Measurements from ENCODE around the gene ADAM11. TPM values are rescaled to one million over a fixed set of nuclear protein-coding genes. Genes with fewer than 3 reads are reported as not detected.

Gene ADAM11
- total and polyA plus RNA-seq, 2 of the 13 experiments (the other 11 are each of a cell fraction or from before 2014, with no cell fraction given), result 0.38 to 0.91 TPM

DNA sequence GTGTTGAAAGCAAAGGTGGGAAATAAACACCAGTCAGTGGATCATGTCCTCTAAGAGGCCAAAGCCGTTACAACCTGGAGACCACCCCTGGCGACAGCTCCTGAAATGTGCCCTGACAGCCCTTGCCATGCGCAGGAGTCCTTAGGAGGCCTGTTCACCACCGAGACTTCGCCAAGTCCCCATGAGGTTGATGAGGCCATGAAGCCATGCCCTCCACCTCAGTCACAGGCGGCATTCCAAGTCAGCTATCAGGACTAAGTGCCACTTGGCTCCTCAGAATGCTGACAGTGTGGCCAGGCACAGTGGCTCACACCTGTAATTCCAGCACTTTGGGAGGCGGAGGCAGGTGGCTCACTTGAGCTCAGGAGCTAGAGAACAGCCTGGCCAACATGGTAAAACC is 27.1 kb downstream of the ADAM11 start (continued):
- TF ChIP-seq, protein P1, sequence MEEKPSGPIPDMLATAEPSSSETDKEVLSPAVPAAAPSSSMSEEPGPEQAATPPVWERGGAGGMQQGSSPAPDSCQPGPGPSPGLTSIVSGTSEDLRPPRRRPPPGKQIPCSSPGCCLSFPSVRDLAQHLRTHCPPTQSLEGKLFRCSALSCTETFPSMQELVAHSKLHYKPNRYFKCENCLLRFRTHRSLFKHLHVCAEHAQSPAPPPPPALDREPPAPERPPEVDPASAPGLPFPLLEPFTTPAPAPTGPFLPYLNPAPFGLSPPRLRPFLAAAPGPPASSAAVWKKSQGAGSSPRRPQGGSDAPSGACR (CRISPR knock-in tag; IDR thresholded peaks at IDR 0.05), result no peak
- TF ChIP-seq AFF4 (CRISPR knock-in tag; IDR thresholded peaks at IDR 0.05), result no peak
- TF ChIP-seq SNRNP70 (IDR thresholded peaks at IDR 0.05; ENCODE audit: low read depth, low read length), result no peak
- no peak for TF ChIP-seq BCLAF1 (IDR thresholded peaks at IDR 0.05)
- TF ChIP-seq MXD4 (CRISPR knock-in tag; IDR thresholded peaks at IDR 0.05), result no peak
- TF ChIP-seq LBX2 (CRISPR knock-in tag; IDR thresholded peaks at IDR 0.05; ENCODE audit: borderline replicate concordance), result no peak
- TF ChIP-seq SP4 (CRISPR knock-in tag; IDR thresholded peaks at IDR 0.05), result no peak
